Nephron (organoid): ENCODE results near the gene SLC39A10.
A peak's percentile ranks its signal among the peaks of the same experiment; 100 is the strongest.

ENCODE experiments used
- H3K27ac Mint-ChIP-seq, 3 experiments: 2 replicates each; pipeline ENCODE4 v1.8.0; 2020; ENCODE audit warnings: mixed read lengths in 3 of 3, mild to moderate bottlenecking in 2 of 3, moderate library complexity in 1 of 3
- H3K27me3 Mint-ChIP-seq: 2 replicates; pipeline ENCODE4 v1.8.0; 2021; ENCODE audit warnings: low read depth, mild to moderate bottlenecking, moderate library complexity, mixed read lengths
- H3K36me3 Mint-ChIP-seq: 2 replicates; pipeline ENCODE4 v1.8.0; 2020; ENCODE audit warnings: low read depth, mixed read lengths
- H3K4me1 Mint-ChIP-seq: 2 replicates; pipeline ENCODE4 v1.8.0; 2020; ENCODE audit warnings: mixed read lengths
- H3K4me3 Mint-ChIP-seq, 3 experiments: 2 replicates each; pipeline ENCODE4 v1.8.0; 2020; ENCODE audit warnings: mild to moderate bottlenecking in 3 of 3, mixed read lengths in 3 of 3, moderate library complexity in 2 of 3
- H3K9me3 Mint-ChIP-seq: 2 replicates; pipeline ENCODE4 v1.8.0; 2020; ENCODE audit warnings: mixed read lengths
- CTCF ChIP-seq, 3 experiments: fragments of 200-600 bp; sonication (generic); IDR thresholded peaks; one replicate each; pipeline ENCODE4 v1.5.0; 2021; ENCODE audit warnings: antibody characterized with exemption in 3 of 3; ENCODE audit not compliant: unreplicated experiment in 3 of 3

SLC39A10 gene

GRCh38 chr2:195734931-195735330 is 77.9 kb downstream of the SLC39A10 start:
- Mint-ChIP-seq H3K27me3 (no peaks in the 10 kb centered on the region), H3K4me1 (peaks cover 19% of the 10 kb centered on the region), H3K9me3 (no peaks in the 10 kb centered on the region), H3K4me3 (no peak overlapping the region), H3K36me3 (peaks cover 56% of the 10 kb centered on the region), H3K27ac (peak overlapping the region in 1 of 3 experiments; percentile 36)
- TF ChIP-seq CTCF (IDR thresholded peaks at IDR 0.05; ENCODE audit: unreplicated experiment in 3 of 3): no peak

- no peaks in the 10 kb centered on the region for H3K9me3 Mint-ChIP-seq
- no peak for TF ChIP-seq CTCF (IDR thresholded peaks at IDR 0.05; ENCODE audit: unreplicated experiment in 3 of 3)
- no peak overlapping the region for H3K27ac Mint-ChIP-seq
- H3K36me3 Mint-ChIP-seq: peaks cover 56% of the 10 kb centered on the region
- H3K4me1 Mint-ChIP-seq: peaks cover 19% of the 10 kb centered on the region
- H3K4me3 Mint-ChIP-seq: no peak overlapping the region
- H3K27me3 Mint-ChIP-seq: no peaks in the 10 kb centered on the region
These were observed 78.3 kb downstream of the SLC39A10 start for GRCh38 chr2:195735347-195735746.

GRCh38 chr2:195737511-195738325 is 80.7 kb downstream of the SLC39A10 start:
- no peaks in the 10 kb centered on the region for H3K27me3 Mint-ChIP-seq
- TF ChIP-seq CTCF (IDR thresholded peaks at IDR 0.05; ENCODE audit: unreplicated experiment in 3 of 3): no peak

GRCh38 chr2:195741191-195741590 is 84.2 kb downstream of the SLC39A10 start:
- H3K4me3 Mint-ChIP-seq: no peak overlapping the region
- H3K9me3 Mint-ChIP-seq: peaks cover 23% of the 10 kb centered on the region
- peaks cover 6% of the 10 kb centered on the region for H3K4me1 Mint-ChIP-seq
- H3K27ac Mint-ChIP-seq: no peak overlapping the region
- no peak for TF ChIP-seq CTCF (IDR thresholded peaks at IDR 0.05; ENCODE audit: unreplicated experiment in 3 of 3)
- H3K36me3 Mint-ChIP-seq: peaks cover 68% of the 10 kb centered on the region
- H3K27me3 Mint-ChIP-seq: no peaks in the 10 kb centered on the region

More at GRCh38 chr2:195737511-195738325, 80.7 kb downstream of the SLC39A10 start:
- H3K9me3 Mint-ChIP-seq: peaks cover 2% of the 10 kb centered on the region
- peaks cover 6% of the 10 kb centered on the region for H3K4me1 Mint-ChIP-seq
- H3K4me3 Mint-ChIP-seq: no peak overlapping the region
- H3K36me3 Mint-ChIP-seq: peaks cover 53% of the 10 kb centered on the region
- no peak overlapping the region for H3K27ac Mint-ChIP-seq

- no peaks in the 10 kb centered on the region for H3K27me3 Mint-ChIP-seq
- no peaks in the 10 kb centered on the region for H3K4me1 Mint-ChIP-seq
- no peak for TF ChIP-seq CTCF (IDR thresholded peaks at IDR 0.05; ENCODE audit: unreplicated experiment in 3 of 3)
- no peak overlapping the region for H3K4me3 Mint-ChIP-seq
- no peak overlapping the region for H3K27ac Mint-ChIP-seq
- H3K36me3 Mint-ChIP-seq: no peaks in the 10 kb centered on the region
- H3K9me3 Mint-ChIP-seq: peaks cover 7% of the 10 kb centered on the region
These were observed 99.4 kb downstream of the SLC39A10 start for GRCh38 chr2:195756218-195756942.
